CD4-positive, CD25-positive, alpha-beta regulatory T cell (primary cell): ENCODE results near the gene NFIC. TPM values are rescaled to one million over a fixed set of nuclear protein-coding genes. Genes with fewer than 3 reads are reported as not detected.

Source experiments
- ATAC-seq, 2 donors: fragments of 150-1000 bp; cut with Tn5 transposase; one replicate each; pipeline ENCODE4 v1.10.0; 2021; ENCODE audit warnings: low read depth in 2 of 2, moderate number of reproducible peaks in 2 of 2, moderate library complexity in 1 of 2
- DNase-seq, 3 donors: peaks; one replicate each; pipeline versions ENCODE4 v3.0.0 to v3.0.0-alpha.2; 2012 to 2022; ENCODE audit warnings: mixed read lengths in 1 of 3
- H3K27ac ChIP-seq: one replicate; pipeline ENCODE4 v1.7.0; 2013; ENCODE audit warnings: mild to moderate bottlenecking, low read length; ENCODE audit not compliant: insufficient read depth, poor library complexity, severe bottlenecking
- H3K27me3 ChIP-seq: one replicate; pipeline ENCODE4 v1.7.0; 2013; ENCODE audit warnings: low read length; ENCODE audit not compliant: control insufficient read depth, insufficient read depth
- H3K36me3 ChIP-seq: one replicate; pipeline ENCODE4 v1.7.0; 2013; ENCODE audit warnings: mild to moderate bottlenecking, low read length, moderate library complexity; ENCODE audit not compliant: control insufficient read depth, insufficient read depth
- H3K4me1 ChIP-seq: 2 replicates; pipeline ENCODE4 v1.7.0; 2013; ENCODE audit warnings: mild to moderate bottlenecking, low read length; ENCODE audit not compliant: insufficient read depth, control insufficient read depth, poor library complexity, severe bottlenecking
- H3K4me3 ChIP-seq: one replicate; pipeline ENCODE4 v1.7.0; 2013; ENCODE audit warnings: low read depth, mild to moderate bottlenecking, low read length, moderate library complexity
- H3K9me3 ChIP-seq, 2 experiments: 1 replicate in 1 of 2; 2 replicates in 1 of 2; pipeline ENCODE4 v1.7.0; 2013; ENCODE audit warnings: low read length in 2 of 2, mild to moderate bottlenecking in 1 of 2, moderate library complexity in 1 of 2; ENCODE audit not compliant: control insufficient read depth in 2 of 2
- H3K27ac Mint-ChIP-seq, 3 donors: one replicate each; pipeline ENCODE4 v1.8.0; 2020 to 2022; ENCODE audit warnings: mild to moderate bottlenecking in 3 of 3, mixed read lengths in 3 of 3, moderate library complexity in 2 of 3
- H3K27me3 Mint-ChIP-seq: one replicate; pipeline ENCODE4 v1.8.0; 2022; ENCODE audit warnings: mild to moderate bottlenecking, mixed read lengths
- H3K36me3 Mint-ChIP-seq: one replicate; pipeline ENCODE4 v1.8.0; 2020; ENCODE audit warnings: mixed read lengths
- H3K4me1 Mint-ChIP-seq, 4 donors: one replicate each; pipeline ENCODE4 v1.8.0; 2020 to 2022; ENCODE audit warnings: mixed read lengths in 4 of 4, mild to moderate bottlenecking in 1 of 4
- H3K4me3 Mint-ChIP-seq, 4 donors: one replicate each; pipeline ENCODE4 v1.8.0; 2020 to 2022; ENCODE audit warnings: mild to moderate bottlenecking in 4 of 4, mixed read lengths in 4 of 4, moderate library complexity in 3 of 4
- H3K9me3 Mint-ChIP-seq, 7 donors: one replicate each; pipeline ENCODE4 v1.8.0; 2020 to 2022; ENCODE audit warnings: mixed read lengths in 7 of 7, mild to moderate bottlenecking in 3 of 7, moderate library complexity in 2 of 7
- polyA plus RNA-seq, 4 donors: library from polyadenylated mRNA; unstranded; fragments of 300-500 nt; fragmentation: Illumina TruSeq; gene quantifications; one replicate each; pipeline ENCODE4 v1.2.3, GENCODE V29; 2021
- total RNA-seq: library from RNA; stranded (reverse); gene quantifications from one replicate; pipeline ENCODE4 v1.2.3, GENCODE V29; 2022

Gene NFIC
- total and polyA plus RNA-seq, 5 donors from 2014 or later: 3.7 to 17.8 (median 4.2) TPM

DNA sequence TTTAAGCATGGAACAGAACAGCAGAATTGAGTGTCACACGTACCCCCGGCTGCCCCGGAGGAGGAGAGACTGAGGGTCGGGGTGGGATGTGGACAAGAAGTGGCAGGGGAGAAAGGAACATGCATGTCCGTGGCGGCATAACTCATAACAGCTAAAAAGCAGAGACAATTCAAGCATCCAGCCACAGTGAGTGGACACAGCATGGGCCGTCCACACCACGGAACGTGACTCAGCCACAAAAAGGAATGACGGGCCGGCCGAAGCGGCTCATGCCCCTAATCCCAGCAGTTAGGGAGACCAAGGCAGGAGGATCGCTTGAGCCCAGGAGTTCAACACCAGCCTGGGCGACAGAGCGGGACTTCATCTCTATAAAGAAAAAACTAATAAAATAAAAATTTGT, 126.5 kb downstream of the NFIC start:
- H3K9me3 Mint-ChIP-seq: no peaks in the 10 kb centered on the region
- no peaks in the 10 kb centered on the region for H3K27me3 Mint-ChIP-seq
- no peak for ATAC-seq
- peaks cover 20% of the 10 kb centered on the region for H3K36me3 Mint-ChIP-seq
- peaks cover 9% of the 10 kb centered on the region for H3K4me1 ChIP-seq
- H3K36me3 ChIP-seq: peaks cover 13% of the 10 kb centered on the region
- H3K4me1 Mint-ChIP-seq: peaks cover 0 to 12% (median 2%) of the 10 kb centered on the region in 4 donors
- no peak overlapping the region for H3K27ac ChIP-seq
- no peaks in the 10 kb centered on the region for H3K9me3 ChIP-seq
- H3K4me3 ChIP-seq: no peak overlapping the region
- H3K4me3 Mint-ChIP-seq: no peak overlapping the region
- no peak for DNase-seq
- H3K27ac Mint-ChIP-seq: no peak overlapping the region
- no peaks in the 10 kb centered on the region for H3K27me3 ChIP-seq

DNA sequence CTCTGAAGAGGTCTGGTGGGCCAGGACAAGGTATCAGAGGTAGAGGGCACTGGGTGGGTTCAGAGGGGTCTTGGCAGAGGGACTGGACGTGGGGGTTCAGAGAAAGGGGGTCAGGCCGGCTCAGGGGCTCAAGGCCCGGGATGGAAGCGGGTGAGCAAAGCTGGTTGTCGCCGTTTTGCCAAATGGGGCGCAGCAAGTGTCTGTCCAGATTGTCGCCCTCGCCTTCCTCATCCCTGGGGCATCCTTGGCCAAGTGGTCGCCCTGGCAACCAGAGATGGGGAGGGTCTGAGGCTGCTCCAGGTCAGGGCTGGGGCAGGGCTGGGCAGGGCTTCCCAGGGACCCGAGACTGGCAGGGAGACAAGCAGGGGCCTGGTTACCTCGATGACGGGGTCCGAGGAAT, 127.3 kb downstream of the NFIC start:
- Histone ChIP-seq H3K27me3 (no peaks in the 10 kb centered on the region), H3K27ac (no peak overlapping the region), H3K9me3 (no peaks in the 10 kb centered on the region), H3K4me1 (peaks cover 9% of the 10 kb centered on the region), H3K4me3 (no peak overlapping the region), H3K36me3 (peaks cover 13% of the 10 kb centered on the region)
- no peak for DNase-seq
- H3K36me3 Mint-ChIP-seq: peaks cover 18% of the 10 kb centered on the region
- no peaks in the 10 kb centered on the region for H3K27me3 Mint-ChIP-seq
- no peak for ATAC-seq
- H3K27ac Mint-ChIP-seq: no peak overlapping the region
- no peaks in the 10 kb centered on the region for H3K9me3 Mint-ChIP-seq
- H3K4me3 Mint-ChIP-seq: peak overlapping the region in 1 of 4 donors; percentile 43
- peaks cover 0 to 14% (median 4%) of the 10 kb centered on the region in 4 donors for H3K4me1 Mint-ChIP-seq

DNA sequence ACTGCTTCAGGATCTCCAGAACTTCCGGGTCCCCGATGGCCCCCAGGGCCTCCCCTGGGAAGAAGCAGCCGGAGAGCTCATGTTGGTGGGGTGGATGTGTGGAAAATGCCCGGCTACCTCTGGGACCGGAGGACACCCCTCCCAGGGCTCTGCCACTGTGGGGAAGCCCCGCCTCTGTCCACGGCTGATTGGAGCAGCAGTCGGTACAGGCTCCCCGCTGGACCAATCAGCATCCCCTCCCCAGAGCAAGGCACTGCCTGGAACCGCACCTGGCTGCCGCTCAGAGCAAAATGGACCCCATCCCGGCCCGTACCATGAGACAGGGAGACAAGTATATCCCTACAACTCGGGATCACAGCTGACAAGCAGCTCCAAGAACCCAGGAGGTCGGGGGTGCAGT, 127.7 kb downstream of the NFIC start:
- H3K4me3 Mint-ChIP-seq: peak overlapping the region in 2 of 4 donors; percentile 15 to 29
- no peaks in the 10 kb centered on the region for H3K27me3 ChIP-seq
- no peaks in the 10 kb centered on the region for H3K9me3 ChIP-seq
- H3K27ac Mint-ChIP-seq: no peak overlapping the region
- H3K4me1 Mint-ChIP-seq: peaks cover 0 to 17% (median 6%) of the 10 kb centered on the region in 4 donors
- peaks cover 13% of the 10 kb centered on the region for H3K36me3 ChIP-seq
- H3K36me3 Mint-ChIP-seq: peaks cover 18% of the 10 kb centered on the region
- DNase-seq (peak in 1 of 3 donors; percentile 61), ATAC-seq (peak in 1 of 2 donors; percentile 62)
- no peak overlapping the region for H3K27ac ChIP-seq
- H3K4me3 ChIP-seq: no peak overlapping the region
- H3K4me1 ChIP-seq: peaks cover 9% of the 10 kb centered on the region
- no peaks in the 10 kb centered on the region for H3K27me3 Mint-ChIP-seq
- no peaks in the 10 kb centered on the region for H3K9me3 Mint-ChIP-seq

DNA sequence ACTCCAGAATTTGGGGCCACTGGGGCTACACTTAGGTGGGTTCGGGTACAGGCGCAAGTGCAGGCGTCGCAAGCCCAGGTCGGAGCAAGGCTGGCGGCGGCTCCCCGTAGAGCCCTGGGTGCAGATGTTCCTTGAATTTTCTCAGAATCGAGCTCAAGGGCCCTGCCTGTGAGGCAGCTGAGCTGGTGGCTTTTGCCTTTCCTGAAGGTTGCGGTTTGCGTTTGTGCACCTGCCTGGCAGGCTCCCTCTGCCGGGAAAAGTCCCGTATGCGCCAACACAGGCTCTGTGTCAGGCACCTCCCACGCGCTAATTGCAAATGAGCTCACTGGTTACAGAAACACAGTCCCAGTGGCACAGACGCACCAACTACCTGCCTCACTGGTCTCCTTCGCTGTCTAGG, 128.2 kb downstream of the NFIC start:
- H3K27ac ChIP-seq: no peak overlapping the region
- no peaks in the 10 kb centered on the region for H3K27me3 ChIP-seq
- H3K27me3 Mint-ChIP-seq: no peaks in the 10 kb centered on the region
- H3K9me3 ChIP-seq: no peaks in the 10 kb centered on the region
- peaks cover 0 to 21% (median 10%) of the 10 kb centered on the region in 4 donors for H3K4me1 Mint-ChIP-seq
- H3K27ac Mint-ChIP-seq: peak overlapping the region in 1 of 3 donors; percentile 71
- peak in 1 of 2 donors; percentile 30 for ATAC-seq
- peak overlapping the region in 2 of 4 donors; percentile 29 to 81 for H3K4me3 Mint-ChIP-seq
- H3K4me1 ChIP-seq: peaks cover 9% of the 10 kb centered on the region
- peak in 1 of 3 donors; percentile 63 for DNase-seq
- H3K36me3 Mint-ChIP-seq: peaks cover 18% of the 10 kb centered on the region
- H3K36me3 ChIP-seq: peaks cover 13% of the 10 kb centered on the region
- H3K9me3 Mint-ChIP-seq: no peaks in the 10 kb centered on the region
- no peak overlapping the region for H3K4me3 ChIP-seq

DNA sequence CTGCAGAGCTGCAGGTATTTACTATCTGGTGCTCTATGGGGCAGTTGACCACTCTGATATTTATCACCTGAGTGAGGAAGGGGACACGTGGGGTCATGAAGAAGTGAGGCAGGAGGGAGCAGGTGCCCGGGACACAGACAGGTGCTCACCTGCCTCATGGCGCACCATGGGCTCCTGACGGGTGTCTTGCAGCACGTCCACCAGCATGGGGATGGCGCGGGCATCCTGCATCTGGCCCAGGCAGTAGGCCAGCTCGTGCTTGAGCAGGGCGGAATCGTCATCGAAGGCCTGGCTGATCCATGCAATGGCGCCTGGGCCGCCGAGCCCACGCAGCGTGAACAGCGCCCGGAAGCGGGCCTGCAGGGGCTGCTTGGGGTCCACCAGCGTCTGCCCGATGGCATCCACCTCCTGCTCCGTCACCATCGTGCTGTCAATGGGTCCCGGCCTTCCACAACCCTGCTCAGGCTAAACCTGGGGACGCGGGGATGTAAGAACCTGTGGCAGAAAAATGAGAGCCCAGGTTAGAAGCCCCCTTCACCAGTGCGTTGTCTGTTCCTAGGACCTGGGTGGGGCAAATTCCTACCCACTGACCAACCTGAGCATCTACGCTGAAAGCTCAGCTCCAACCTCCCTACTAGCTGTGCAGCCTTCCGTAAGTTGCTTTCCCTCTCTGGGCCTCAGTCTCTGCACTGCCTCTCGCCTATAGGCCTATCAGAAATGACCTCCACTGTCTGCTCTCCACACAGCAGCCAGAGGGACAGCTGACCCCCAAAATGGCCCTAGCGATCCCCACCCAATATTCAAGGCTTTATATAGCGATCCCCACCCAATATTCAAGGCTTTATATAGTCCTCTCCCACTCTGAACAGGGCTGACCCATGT, 130.2 kb downstream of the NFIC start:
- no peak overlapping the region for H3K4me3 ChIP-seq
- H3K4me1 ChIP-seq: peaks cover 22% of the 10 kb centered on the region
- H3K9me3 ChIP-seq: no peaks in the 10 kb centered on the region
- no peaks in the 10 kb centered on the region for H3K9me3 Mint-ChIP-seq
- peak overlapping the region in 1 of 4 donors; percentile 88 for H3K4me3 Mint-ChIP-seq
- H3K4me1 Mint-ChIP-seq: peaks cover 7 to 33% (median 19%) of the 10 kb centered on the region in 4 donors
- ATAC-seq: no peak
- no peaks in the 10 kb centered on the region for H3K27me3 ChIP-seq
- DNase-seq: no peak
- peak overlapping the region in 1 of 3 donors; percentile 9 for H3K27ac Mint-ChIP-seq
- peaks cover 13% of the 10 kb centered on the region for H3K36me3 ChIP-seq
- H3K27me3 Mint-ChIP-seq: peaks cover 4% of the 10 kb centered on the region
- no peak overlapping the region for H3K27ac ChIP-seq
- peaks cover 18% of the 10 kb centered on the region for H3K36me3 Mint-ChIP-seq

DNA sequence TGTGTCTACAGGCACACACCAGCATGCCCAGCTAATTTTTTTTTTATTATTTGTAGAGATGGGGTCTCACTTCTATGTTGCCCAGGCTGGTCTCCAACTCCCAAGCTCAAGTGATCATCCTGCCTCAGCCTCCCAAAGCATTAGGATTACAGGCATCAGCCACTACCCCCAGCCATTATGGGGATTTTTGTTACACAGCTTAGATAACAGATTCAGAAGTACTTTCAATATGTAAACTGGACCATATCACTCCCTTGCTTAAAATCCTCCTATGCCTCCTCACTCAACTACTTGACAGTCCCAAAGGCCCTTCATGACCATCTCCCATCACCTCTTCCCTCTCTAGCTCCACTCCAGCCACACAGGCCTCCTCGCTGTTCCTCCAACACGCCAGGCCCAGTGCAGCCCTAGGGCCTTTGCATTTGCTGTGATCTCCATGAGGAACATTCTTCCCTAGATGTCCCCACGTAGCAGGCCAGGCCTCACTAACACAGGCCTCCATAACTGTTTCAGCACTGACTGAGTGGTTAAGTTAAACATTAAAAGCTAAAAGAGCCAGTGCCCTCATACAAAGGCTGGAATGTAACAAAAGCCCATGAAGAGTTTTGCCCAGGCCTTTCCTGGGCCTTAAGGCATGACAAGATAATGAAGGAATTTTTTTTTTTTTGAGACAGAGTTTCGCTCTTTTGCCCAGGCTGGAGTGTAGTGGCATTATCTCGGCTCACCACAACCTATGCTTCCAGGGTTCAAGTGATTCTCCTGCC, 131.6 kb downstream of the NFIC start:
- no peak for DNase-seq
- H3K27me3 ChIP-seq: no peaks in the 10 kb centered on the region
- peaks cover 4% of the 10 kb centered on the region for H3K27me3 Mint-ChIP-seq
- H3K4me1 Mint-ChIP-seq: peaks cover 7 to 33% (median 19%) of the 10 kb centered on the region in 4 donors
- H3K9me3 Mint-ChIP-seq: no peaks in the 10 kb centered on the region
- no peak overlapping the region for H3K4me3 ChIP-seq
- peaks cover 11% of the 10 kb centered on the region for H3K36me3 ChIP-seq
- no peak overlapping the region for H3K27ac Mint-ChIP-seq
- peak overlapping the region in 2 of 4 donors; percentile 29 to 88 for H3K4me3 Mint-ChIP-seq
- no peak for ATAC-seq
- H3K27ac ChIP-seq: no peak overlapping the region
- peaks cover 14% of the 10 kb centered on the region for H3K36me3 Mint-ChIP-seq
- H3K4me1 ChIP-seq: peaks cover 22% of the 10 kb centered on the region
- H3K9me3 ChIP-seq: no peaks in the 10 kb centered on the region

DNA sequence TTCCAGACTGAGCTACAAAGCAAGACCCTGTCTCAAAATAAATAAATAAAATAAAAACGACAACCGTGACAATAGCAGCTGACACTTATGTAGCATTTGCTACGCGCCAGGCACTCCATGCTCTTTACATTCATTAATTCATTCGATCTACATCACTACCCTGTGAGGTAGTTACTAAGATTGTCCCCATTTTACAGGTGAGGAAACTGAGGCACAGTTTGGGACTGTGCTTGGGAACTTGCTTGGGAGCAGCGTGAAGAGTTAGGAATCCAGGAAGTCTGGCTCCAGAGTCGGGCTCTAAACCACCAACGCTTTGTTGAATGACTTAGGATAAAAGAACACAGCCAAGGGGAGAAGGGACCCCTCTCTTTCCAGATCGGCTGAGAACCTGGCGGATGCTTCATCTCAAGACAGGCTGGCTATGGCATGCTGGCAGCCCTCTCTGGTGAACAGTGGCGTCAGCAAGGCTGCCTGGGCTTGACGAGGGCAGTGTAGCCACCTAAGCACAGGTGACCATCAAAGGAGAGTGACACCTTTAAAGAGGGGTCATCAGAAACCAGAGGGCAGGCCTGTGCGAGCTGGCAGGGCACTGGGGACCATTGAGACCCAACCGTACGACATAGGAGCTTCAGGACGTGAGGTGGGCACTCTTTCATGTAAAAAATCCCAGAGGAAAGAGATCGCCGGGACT, 133.5 kb downstream of the NFIC start:
- Histone ChIP-seq H3K36me3 (peaks cover 11% of the 10 kb centered on the region), H3K27me3 (no peaks in the 10 kb centered on the region), H3K27ac (peak overlapping the region; percentile 85), H3K4me3 (peak overlapping the region; percentile 86), H3K4me1 (peaks cover 14% of the 10 kb centered on the region), H3K9me3 (no peaks in the 10 kb centered on the region)
- peak overlapping the region in 2 of 3 donors; percentile 98 for H3K27ac Mint-ChIP-seq
- peaks cover 14% of the 10 kb centered on the region for H3K36me3 Mint-ChIP-seq
- DNase-seq: peak in 1 of 3 donors; percentile 7
- H3K4me1 Mint-ChIP-seq: peaks cover 7 to 35% (median 21%) of the 10 kb centered on the region in 4 donors
- H3K4me3 Mint-ChIP-seq: peak overlapping the region; percentile 88 to 96 (median 94)
- peaks cover 4% of the 10 kb centered on the region for H3K27me3 Mint-ChIP-seq
- ATAC-seq: no peak
- no peaks in the 10 kb centered on the region for H3K9me3 Mint-ChIP-seq
